ENCODE data around the gene C1R.

C1R gene

DNA sequence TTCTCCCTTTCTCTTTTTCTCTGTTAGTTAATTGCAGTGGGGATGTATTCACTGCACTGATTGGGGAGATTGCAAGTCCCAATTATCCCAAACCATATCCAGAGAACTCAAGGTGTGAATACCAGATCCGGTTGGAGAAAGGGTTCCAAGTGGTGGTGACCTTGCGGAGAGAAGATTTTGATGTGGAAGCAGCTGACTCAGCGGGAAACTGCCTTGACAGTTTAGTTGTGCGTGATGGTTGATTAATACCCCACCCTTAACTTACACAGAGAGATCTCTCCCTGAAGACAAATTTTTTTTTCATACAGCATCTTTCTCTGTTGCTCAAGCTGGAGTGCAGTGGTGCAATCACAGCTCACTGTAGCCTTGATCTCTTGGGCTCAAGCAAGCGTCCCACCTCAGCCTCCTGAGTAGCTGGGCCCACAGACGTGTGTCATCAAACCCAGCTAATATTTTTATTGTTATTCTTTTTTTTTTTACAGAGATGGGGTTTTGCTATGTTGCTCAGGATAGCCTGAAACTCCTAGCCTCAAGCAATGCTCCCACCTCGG is 27.1 kb downstream of the C1R start:
- TF ChIP-seq, protein P1, sequence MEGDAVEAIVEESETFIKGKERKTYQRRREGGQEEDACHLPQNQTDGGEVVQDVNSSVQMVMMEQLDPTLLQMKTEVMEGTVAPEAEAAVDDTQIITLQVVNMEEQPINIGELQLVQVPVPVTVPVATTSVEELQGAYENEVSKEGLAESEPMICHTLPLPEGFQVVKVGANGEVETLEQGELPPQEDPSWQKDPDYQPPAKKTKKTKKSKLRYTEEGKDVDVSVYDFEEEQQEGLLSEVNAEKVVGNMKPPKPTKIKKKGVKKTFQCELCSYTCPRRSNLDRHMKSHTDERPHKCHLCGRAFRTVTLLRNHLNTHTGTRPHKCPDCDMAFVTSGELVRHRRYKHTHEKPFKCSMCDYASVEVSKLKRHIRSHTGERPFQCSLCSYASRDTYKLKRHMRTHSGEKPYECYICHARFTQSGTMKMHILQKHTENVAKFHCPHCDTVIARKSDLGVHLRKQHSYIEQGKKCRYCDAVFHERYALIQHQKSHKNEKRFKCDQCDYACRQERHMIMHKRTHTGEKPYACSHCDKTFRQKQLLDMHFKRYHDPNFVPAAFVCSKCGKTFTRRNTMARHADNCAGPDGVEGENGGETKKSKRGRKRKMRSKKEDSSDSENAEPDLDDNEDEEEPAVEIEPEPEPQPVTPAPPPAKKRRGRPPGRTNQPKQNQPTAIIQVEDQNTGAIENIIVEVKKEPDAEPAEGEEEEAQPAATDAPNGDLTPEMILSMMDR (IDR thresholded peaks at IDR 0.05; ENCODE audit: low read length), result no peak
- TF ChIP-seq EZH2 (IDR thresholded peaks at IDR 0.05; ENCODE audit: borderline replicate concordance, low read length), result no peak
- Histone ChIP-seq H3K4me2 (ENCODE audit: low read length) (no peak overlapping the region), H3K27ac (ENCODE audit: low read depth, low read length, poor library complexity, severe bottlenecking) (no peak overlapping the region), H3F3A (ENCODE audit: insufficient read depth, low read length) (no peaks in the 10 kb centered on the region), H3K36me3 (ENCODE audit: insufficient read depth, low read length) (no peaks in the 10 kb centered on the region), H2AFZ (ENCODE audit: low read length) (no peak overlapping the region), H3K27me3 (ENCODE audit: insufficient read depth, low read length) (peaks cover 7% of the 10 kb centered on the region; the same call in 1 of the 2 replicates), H3K9me3 (ENCODE audit: low read length) (no peaks in the 10 kb centered on the region), H4K20me1 (ENCODE audit: insufficient read depth, low read length) (no peaks in the 10 kb centered on the region), H3K4me1 (ENCODE audit: insufficient read depth, low read length, severe bottlenecking) (no peaks in the 10 kb centered on the region), H3K4me3 (ENCODE audit: low read depth, low read length, poor library complexity, severe bottlenecking) (no peak overlapping the region), H3K9ac (ENCODE audit: low read length) (no peak overlapping the region), H3K79me2 (ENCODE audit: insufficient read depth, low read length) (no peaks in the 10 kb centered on the region), H3K9me2 (ENCODE audit: low read depth, low read length) (no peaks in the 10 kb centered on the region)

DNA sequence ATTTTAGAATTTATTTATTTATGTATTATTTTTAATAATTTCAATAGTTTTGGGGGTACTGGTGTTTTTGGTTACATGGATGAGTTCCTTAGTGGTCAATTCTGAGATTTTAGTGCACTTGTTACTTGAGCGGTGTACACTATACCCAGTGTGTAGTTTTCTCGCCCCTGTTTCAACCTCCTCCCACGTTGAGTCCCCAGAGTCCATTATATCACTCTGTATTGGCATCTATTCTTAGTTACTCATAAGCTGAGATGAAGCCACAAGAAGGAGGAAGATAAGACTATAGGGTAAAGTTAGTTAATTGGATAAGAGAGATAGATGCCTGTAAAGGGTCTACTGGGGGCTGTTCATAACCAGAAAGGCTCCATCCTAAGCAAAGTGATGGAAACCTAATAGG is 27.7 kb downstream of the C1R start:
- no peak overlapping the region for H3K4me3 ChIP-seq (ENCODE audit: low read depth, low read length, poor library complexity, severe bottlenecking)
- no peak overlapping the region for H3K27ac ChIP-seq (ENCODE audit: low read depth, low read length, poor library complexity, severe bottlenecking)
- no peaks in the 10 kb centered on the region for H3K9me3 ChIP-seq (ENCODE audit: low read length)
- no peaks in the 10 kb centered on the region for H3K9me2 ChIP-seq (ENCODE audit: low read depth, low read length)
- no peaks in the 10 kb centered on the region for H3K36me3 ChIP-seq (ENCODE audit: insufficient read depth, low read length)
- no peaks in the 10 kb centered on the region for H4K20me1 ChIP-seq (ENCODE audit: insufficient read depth, low read length)
- H3K9ac ChIP-seq (ENCODE audit: low read length), result no peak overlapping the region
- peaks cover 7% of the 10 kb centered on the region; the same call in 1 of the 2 replicates for H3K27me3 ChIP-seq (ENCODE audit: insufficient read depth, low read length)
- no peak overlapping the region for H3K4me2 ChIP-seq (ENCODE audit: low read length)
- no peaks in the 10 kb centered on the region for H3K79me2 ChIP-seq (ENCODE audit: insufficient read depth, low read length)
- H3F3A ChIP-seq (ENCODE audit: insufficient read depth, low read length), result no peaks in the 10 kb centered on the region
- TF ChIP-seq, protein P1 (IDR thresholded peaks at IDR 0.05; ENCODE audit: low read length), result no peak
- no peak for TF ChIP-seq EZH2 (IDR thresholded peaks at IDR 0.05; ENCODE audit: borderline replicate concordance, low read length)
- H3K4me1 ChIP-seq (ENCODE audit: insufficient read depth, low read length, severe bottlenecking), result no peaks in the 10 kb centered on the region
- no peak overlapping the region for H2AFZ ChIP-seq (ENCODE audit: low read length)

DNA sequence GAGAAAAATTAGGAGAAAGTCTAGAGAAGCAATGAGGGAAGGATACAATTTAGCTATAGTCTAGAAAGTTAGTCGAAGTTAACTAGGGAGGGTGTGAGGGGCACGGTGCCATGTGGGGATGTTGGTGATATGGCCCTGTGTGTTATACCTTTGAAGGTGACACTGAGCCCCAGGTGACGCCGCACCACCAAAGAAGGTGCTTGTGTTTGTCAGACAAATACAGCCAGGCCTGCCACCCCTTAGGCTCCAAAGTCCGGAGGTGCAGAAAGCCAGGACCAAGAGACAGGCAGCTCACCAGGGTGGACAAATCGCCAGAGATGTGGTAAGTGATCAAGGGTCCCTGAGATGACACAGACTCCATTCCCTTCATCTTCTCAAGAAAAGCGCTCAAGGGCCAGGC is 30.6 kb downstream of the C1R start:
- Histone ChIP-seq H3K9me2 (ENCODE audit: low read depth, low read length) (no peaks in the 10 kb centered on the region), H3K27ac (ENCODE audit: low read depth, low read length, poor library complexity, severe bottlenecking) (no peak overlapping the region), H3K4me2 (ENCODE audit: low read length) (no peak overlapping the region), H3K4me1 (ENCODE audit: insufficient read depth, low read length, severe bottlenecking) (no peaks in the 10 kb centered on the region), H3K36me3 (ENCODE audit: insufficient read depth, low read length) (no peaks in the 10 kb centered on the region), H3K79me2 (ENCODE audit: insufficient read depth, low read length) (no peaks in the 10 kb centered on the region), H4K20me1 (ENCODE audit: insufficient read depth, low read length) (no peaks in the 10 kb centered on the region), H3K27me3 (ENCODE audit: insufficient read depth, low read length) (peaks cover 7% of the 10 kb centered on the region; the same call in 1 of the 2 replicates), H3F3A (ENCODE audit: insufficient read depth, low read length) (no peaks in the 10 kb centered on the region), H2AFZ (ENCODE audit: low read length) (no peak overlapping the region), H3K9me3 (ENCODE audit: low read length) (no peaks in the 10 kb centered on the region), H3K9ac (ENCODE audit: low read length) (no peak overlapping the region), H3K4me3 (ENCODE audit: low read depth, low read length, poor library complexity, severe bottlenecking) (no peak overlapping the region)
- TF ChIP-seq, protein P1 (IDR thresholded peaks at IDR 0.05; ENCODE audit: low read length), result no peak
- no peak for TF ChIP-seq EZH2 (IDR thresholded peaks at IDR 0.05; ENCODE audit: borderline replicate concordance, low read length)
